Stimulated activated CD8-positive, alpha-beta memory T cell treated with anti-CD3 and anti-CD28 coated beads, Interleukin-12 subunit alpha, Interleukin-12 subunit beta, amount 100 ng/mL, for 1 hour (primary cell): ENCODE data around the gene OR5B3.
"Not testable (repeated sequence)": the region's sequence is repeated elsewhere in the genome, so short reads cannot be mapped to it uniquely, and the experiment has no call there.

Source experiments
- DNase-seq: peaks from one replicate; pipeline ENCODE4 v3.0.0-alpha.2; 2020; ENCODE audit warnings: low read depth

OR5B3 gene

GRCh38 chr11:58406774-58407173 is at the start of gene OR5B3:
OR5B3 (minus strand) TSS chr11:58406874; CDS start chr11:58403409, 3,465 bp downstream.
- no peak for DNase-seq

GRCh38 chr11:58451585-58451984 is 44.9 kb upstream of the OR5B3 start:
- no peak for DNase-seq

- no peak for DNase-seq
Measured at GRCh38 chr11:58446294-58446693, 39.6 kb upstream of the OR5B3 start.

- DNase-seq: no peak
Measured at GRCh38 chr11:58444300-58444699, 37.6 kb upstream of the OR5B3 start.

DNA sequence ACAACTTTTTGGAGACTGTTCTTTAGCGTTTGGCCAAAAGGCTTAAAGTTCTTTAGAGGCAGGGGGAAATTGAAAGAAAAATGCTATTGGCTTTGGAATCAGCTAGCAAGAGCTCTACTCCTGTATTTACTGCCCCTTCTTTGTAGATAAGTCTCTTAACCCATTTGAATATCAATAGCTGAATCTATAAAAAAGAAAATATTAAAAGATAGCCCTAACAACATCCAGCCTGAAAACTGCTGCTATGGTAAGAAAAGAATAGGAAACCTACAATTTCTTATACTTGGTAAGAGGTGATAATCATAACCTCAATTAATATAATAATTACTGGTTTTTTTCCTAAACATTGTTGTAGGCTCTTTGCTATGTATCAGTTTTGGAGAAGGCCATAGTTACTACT is 35.5 kb upstream of the OR5B3 start, which contains the start of gene OR5B12:
Gene OR5B12 (minus strand): TSS at position 101 of the 400 bp plus-strand sequence. CDS start 2,085 bp downstream, outside the sequence.
- no peak for DNase-seq

DNA sequence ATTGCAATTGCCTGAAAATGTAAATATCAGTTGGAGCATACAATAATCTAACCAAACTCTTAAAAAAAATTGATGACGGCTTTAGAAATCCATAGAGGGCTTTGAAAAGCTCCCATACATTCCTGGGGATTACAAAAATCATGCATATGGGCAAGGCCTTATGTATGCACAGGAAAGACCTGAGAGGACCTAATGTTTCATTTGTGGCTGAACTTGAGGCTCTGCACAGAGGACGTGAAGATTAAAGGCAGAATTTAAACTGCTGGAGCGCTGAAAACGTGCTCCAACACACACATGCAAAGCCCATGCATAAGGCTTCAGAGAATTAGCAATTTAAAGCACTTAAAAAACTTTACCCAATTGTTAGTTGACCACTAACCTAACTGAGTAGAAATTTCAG is 31.8 kb upstream of the OR5B3 start:
- DNase-seq: no peak

DNA sequence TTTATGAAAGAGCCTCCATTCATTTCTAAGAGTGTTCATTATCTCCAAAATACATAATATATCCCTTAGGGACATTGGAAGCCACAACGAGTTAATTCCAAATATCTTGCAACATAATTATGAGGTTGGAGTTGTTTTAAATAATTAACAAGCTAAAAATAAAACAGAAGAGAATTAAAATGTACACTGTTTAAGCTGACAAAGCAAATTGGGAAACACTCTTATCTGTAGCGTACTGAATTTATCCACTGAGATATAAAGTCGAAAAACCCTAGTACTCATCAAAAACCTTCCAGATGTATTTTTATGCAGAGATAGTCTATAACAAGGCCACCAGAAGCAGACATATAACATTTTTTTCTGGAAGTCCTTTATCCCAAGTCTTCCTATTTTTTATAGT is 27.5 kb upstream of the OR5B3 start:
- no peak for DNase-seq

GRCh38 chr11:58433638-58434203 is 27.0 kb upstream of the OR5B3 start:
- no peak for DNase-seq

DNA sequence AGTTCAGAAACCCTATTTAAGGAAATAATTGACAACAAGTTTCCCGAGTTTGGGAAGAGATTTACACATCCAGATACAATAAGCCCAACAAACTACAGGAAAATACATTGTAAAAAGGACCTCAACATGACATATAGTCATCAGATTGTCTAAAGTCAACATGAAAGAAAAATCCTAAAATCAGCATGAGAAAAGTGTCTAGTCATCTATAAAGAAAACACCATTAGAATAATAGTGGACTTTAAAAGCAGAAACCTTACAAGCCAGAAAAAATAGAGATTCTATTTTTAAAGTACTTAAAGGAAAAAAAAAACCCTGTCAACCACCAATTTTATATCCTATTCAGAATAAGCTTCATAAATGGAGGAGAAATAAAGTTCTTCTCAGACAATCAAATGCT is 22.6 kb upstream of the OR5B3 start:
- no peak for DNase-seq

DNA sequence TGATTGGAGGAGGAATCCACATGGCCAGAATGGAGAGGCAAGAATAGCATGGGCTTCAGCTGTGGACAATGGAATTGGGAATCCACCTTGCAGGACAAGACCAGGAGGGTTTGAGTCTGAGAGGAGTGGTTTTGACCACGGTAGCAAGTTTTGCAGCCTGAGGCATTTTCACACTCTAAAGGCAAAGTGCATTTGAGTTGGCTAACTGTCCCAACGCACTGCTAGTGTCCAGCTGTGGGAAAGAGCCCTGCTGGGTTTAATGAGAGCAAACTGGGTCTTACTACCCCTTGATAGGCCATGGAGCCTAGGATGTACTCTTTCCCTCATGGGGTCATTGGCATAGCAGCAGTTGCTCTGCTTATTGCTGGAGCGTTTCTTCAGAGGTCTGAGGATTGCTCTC is 21.3 kb upstream of the OR5B3 start, which contains the start of gene OR5B2:
Gene OR5B2 (minus strand): TSS at position 101 of the 400 bp plus-strand sequence. CDS start 4,860 bp downstream, outside the sequence.
- DNase-seq: no peak

DNA sequence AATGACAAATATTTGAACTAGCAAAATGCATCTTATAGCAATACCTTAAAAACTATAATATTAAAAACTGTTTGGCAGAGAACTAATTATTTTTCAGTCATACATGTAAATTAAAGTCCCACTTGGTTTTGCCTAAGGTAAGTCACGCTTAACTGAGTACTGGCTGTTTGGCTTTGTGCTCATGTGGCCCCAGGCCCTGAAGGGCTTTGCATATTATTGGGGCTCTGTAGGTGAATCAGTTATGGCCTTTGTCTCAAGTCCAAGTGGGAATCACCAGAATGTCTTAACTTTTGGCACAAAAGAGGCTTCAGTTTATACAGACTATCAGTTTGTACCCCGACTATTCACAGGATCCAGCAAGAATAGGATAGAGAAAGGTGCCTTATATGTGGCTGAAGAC is 7.1 kb downstream of the OR5B3 start:
- not testable (repeated sequence) for DNase-seq

DNA sequence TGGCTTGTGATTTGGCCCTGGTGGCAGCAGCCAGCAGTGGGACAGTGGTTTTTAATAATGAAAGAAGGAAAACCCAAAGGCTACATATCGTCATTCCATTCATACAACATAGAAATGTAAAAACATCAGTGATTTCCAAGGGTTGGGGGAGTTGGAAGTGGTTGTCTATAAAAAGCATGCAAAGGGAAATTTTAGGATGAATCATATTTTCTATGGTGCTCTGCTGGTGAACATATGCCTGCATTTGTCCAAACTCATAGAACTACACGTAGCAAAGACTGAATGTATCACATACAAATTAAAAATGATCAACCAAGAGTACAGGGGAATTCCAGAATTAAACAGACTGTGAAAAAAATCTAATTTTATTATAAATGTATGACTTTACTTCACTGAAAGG is 11.1 kb downstream of the OR5B3 start:
- DNase-seq: no peak

GRCh38 chr11:58394195-58394594 is 12.5 kb downstream of the OR5B3 start:
- no peak for DNase-seq

- no peak for DNase-seq
Measured at GRCh38 chr11:58392746-58393145, 13.9 kb downstream of the OR5B3 start.

GRCh38 chr11:58391879-58392278 is 14.8 kb downstream of the OR5B3 start:
- DNase-seq: no peak

- no peak for DNase-seq
Measured at GRCh38 chr11:58390551-58391063, 16.1 kb downstream of the OR5B3 start.

GRCh38 chr11:58358969-58359368 is 47.7 kb downstream of the OR5B3 start, which contains the start of gene OR5B17:
OR5B17 (minus strand) TSS chr11:58359069; CDS start chr11:58359069, 0 bp downstream.
- no peak for DNase-seq

DNA sequence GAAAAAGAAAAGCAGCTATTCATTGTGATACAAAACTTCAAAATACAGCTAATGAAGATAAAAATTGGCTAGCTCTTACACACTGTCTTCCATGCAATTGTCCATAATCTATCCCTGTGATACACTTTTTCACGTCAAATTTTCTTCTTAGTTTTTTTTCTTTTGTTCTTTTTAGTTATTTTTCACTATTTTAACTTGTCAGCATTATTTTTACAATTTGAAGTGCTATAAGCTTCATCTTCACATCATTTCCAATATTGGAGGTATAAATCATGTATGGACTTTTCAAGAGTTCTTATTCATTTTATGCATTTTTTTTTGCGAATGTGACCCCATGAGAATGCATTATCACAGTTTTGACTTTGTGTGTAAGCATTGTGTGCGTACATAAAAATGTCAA is 51.9 kb downstream of the OR5B3 start:
- no peak for DNase-seq
